H1 (cell line): ENCODE results near the gene SLC30A7. TPM values are rescaled to one million over a fixed set of nuclear protein-coding genes. Genes with fewer than 3 reads are reported as not detected.

Experiments
- BCL11A ChIP-seq, 2 experiments: IDR thresholded peaks; one replicate each; pipeline ENCODE4 v1.6.1; 2011; ENCODE audit warnings: low read depth in 2 of 2, low read length in 2 of 2, mild to moderate bottlenecking in 2 of 2
- EZH2 ChIP-seq: fragments of 200-600 bp; sonication (generic); IDR thresholded peaks from 2 replicates; pipeline ENCODE4 v1.7.1; 2012; ENCODE audit warnings: low read depth, mild to moderate bottlenecking, moderate library complexity, low read length, inconsistent platforms; ENCODE audit not compliant: severe bottlenecking
- GABPA ChIP-seq: IDR thresholded peaks from 2 replicates; pipeline ENCODE4 v1.6.1; 2011; ENCODE audit warnings: mild to moderate bottlenecking, low read length, moderate library complexity, borderline replicate concordance; ENCODE audit not compliant: insufficient read depth
- JUN ChIP-seq: IDR thresholded peaks from 2 replicates; pipeline ENCODE4 v1.6.1; 2011; ENCODE audit warnings: low read depth, mild to moderate bottlenecking, improper control_type of control experiment, low read length
- KDM1A ChIP-seq: fragments of 200-600, 300-600 bp; sonication (generic); IDR thresholded peaks from 2 replicates; pipeline ENCODE4 v1.7.1; 2016; ENCODE audit warnings: mild to moderate bottlenecking, low read length, borderline replicate concordance
- TAF7 ChIP-seq: optimal IDR thresholded peaks from 2 replicates; pipeline ENCODE3; 2011; ENCODE audit warnings: low read depth, mild to moderate bottlenecking, inconsistent platforms, low read length, moderate library complexity, borderline replicate concordance
- polyA plus RNA-seq, 7 experiments: library from polyadenylated mRNA; depleted of rRNA in 3 of 7; stranded (reverse) in 5 of 7; unstranded in 2 of 7; fragments of >200 nt in 5 of 7; fragments of 200-250 nt in 2 of 7; gene quantifications; 1 replicate in 5 of 7; 2 replicates in 1 of 7; 4 replicates in 1 of 7; pipeline versions ENCODE4 v1.2.1 to v1.2.3, GENCODE V29; 2011 to 2013; ENCODE audit warnings: missing spikeins in 2 of 7, mixed read lengths in 2 of 7
- total RNA-seq: library from RNA; stranded (reverse); fragmentation: NEBNext Ultra II Directional; extraction: Animal tissue kit (Norgen Biotek cat#: 25700); gene quantifications from 2 replicates; pipeline ENCODE4 v1.2.1, GENCODE V29; 2021
- TF ChIP-seq, protein P1 (sequence below): IDR thresholded peaks from 2 replicates; pipeline ENCODE4 v1.6.1; 2011; ENCODE audit warnings: low read length, improper control_type of control experiment

SLC30A7 gene
- total and polyA plus RNA-seq, 2 of the 8 experiments (the other 6 are each of a cell fraction or from before 2014, with no cell fraction given), result 5.5 to 22.1 TPM

DNA sequence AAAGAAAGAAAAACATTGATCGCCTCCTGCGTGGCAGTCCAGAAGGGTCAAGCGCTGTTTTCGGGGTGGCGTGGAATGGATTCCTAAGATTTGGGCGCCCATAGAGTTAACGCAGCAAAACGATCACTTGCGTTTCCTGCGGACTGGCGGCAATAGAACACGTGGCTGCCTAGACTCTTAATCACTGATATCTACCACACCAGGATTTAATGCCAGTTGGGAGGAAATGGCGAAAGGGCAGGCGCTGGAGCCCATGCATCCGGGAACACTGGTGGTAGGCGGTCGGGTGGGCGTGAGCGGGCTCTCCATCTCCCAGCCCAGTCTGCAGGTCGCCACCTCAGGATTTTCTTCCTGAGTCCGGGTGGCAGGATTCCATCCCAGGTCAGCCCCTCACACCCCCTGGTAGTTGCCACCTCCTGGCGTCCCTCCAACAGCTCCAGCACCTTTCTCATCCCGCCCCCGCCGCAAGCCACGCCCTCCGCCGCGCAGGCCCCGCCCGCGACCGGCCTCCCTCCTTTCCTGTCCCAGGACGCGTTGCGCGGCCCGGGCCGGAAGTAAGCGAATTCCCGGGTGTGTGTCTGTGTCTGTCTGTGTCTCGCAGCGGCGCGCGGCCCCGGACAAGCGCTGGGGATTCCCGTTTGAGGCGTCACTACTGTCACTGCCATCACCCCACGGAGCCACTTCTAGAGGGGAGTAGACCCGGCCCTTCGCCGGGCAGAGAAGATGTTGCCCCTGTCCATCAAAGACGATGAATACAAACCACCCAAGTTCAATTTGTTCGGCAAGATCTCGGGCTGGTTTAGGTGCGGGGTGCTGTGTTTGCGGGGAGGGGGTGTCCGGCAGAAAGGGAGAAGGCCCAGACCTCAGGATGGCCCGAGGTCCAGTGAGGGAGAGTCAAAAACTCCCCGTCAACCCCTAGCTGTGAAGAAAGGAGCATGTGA lies at the start of gene SLC30A7 (continued):
- TF ChIP-seq GABPA (no peak; the same call in 1 of the 2 replicates), EZH2 (no peak), JUN (no peak), BCL11A (IDR thresholded peaks at IDR 0.05; ENCODE audit: low read depth in 2 of 2, low read length in 2 of 2) (no peak), KDM1A (no peak), TAF7 (peak; percentile 43)
- TF ChIP-seq, protein P1, sequence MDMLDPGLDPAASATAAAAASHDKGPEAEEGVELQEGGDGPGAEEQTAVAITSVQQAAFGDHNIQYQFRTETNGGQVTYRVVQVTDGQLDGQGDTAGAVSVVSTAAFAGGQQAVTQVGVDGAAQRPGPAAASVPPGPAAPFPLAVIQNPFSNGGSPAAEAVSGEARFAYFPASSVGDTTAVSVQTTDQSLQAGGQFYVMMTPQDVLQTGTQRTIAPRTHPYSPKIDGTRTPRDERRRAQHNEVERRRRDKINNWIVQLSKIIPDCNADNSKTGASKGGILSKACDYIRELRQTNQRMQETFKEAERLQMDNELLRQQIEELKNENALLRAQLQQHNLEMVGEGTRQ, result peak; percentile 6; the same call in 1 of the 2 replicates
